ENCODE results near the gene NOX3. TPM values are rescaled to one million over a fixed set of nuclear protein-coding genes. Genes with fewer than 3 reads are reported as not detected.

The NOX3 gene
- total and polyA plus RNA-seq, 9 of the 15 experiments (the other 6 are each of a cell fraction or from before 2014, with no cell fraction given) = not detected

GRCh38 chr6:155424181-155424580, 31.5 kb downstream of the NOX3 start:
- FAIRE-seq = no peak
- no TSS peak for BruUV-seq (replicated peaks)
- POLR2A ChIA-PET = interaction anchor here (1.2 kb wide), 1 partner anchor 23 kb away, joined by 3 read pairs; no protein-coding TSS in a partner anchor
- TF ChIP-seq ZNF592 (IDR thresholded peaks at IDR 0.05) (no peak), PPARD (CRISPR knock-in tag; IDR thresholded peaks at IDR 0.05) (no peak), ARID3B (CRISPR knock-in tag; IDR thresholded peaks at IDR 0.05; ENCODE audit: borderline replicate concordance) (no peak), STAT5A (IDR thresholded peaks at IDR 0.05; ENCODE audit: borderline replicate concordance, low read length) (no peak), TCF3 (CRISPR knock-in tag; IDR thresholded peaks at IDR 0.05) (no peak), NCOA2 (IDR thresholded peaks at IDR 0.05; ENCODE audit: partially characterized antibody in 2 of 2) (no peak), CXXC5 (CRISPR knock-in tag; IDR thresholded peaks at IDR 0.05) (no peak), CBX3 (IDR thresholded peaks at IDR 0.05; ENCODE audit: borderline replicate concordance in 1 of 2, low read length in 2 of 2) (no peak), CEBPB (tag; IDR thresholded peaks at IDR 0.05) (no peak), ETV6 (IDR thresholded peaks at IDR 0.05; ENCODE audit: borderline replicate concordance in 1 of 2, low read depth in 2 of 2, low read length in 1 of 2) (no peak), ETV6 (CRISPR knock-in tag; IDR thresholded peaks at IDR 0.05; ENCODE audit: borderline replicate concordance) (no peak), ZNF764 (CRISPR knock-in tag; IDR thresholded peaks at IDR 0.05; ENCODE audit: low read depth) (no peak), PML (IDR thresholded peaks at IDR 0.05; ENCODE audit: low read length) (no peak), ZNF655 (CRISPR knock-in tag; IDR thresholded peaks at IDR 0.05) (no peak), ZNF121 (CRISPR knock-in tag; conservative IDR thresholded peaks at IDR 0.05) (no peak)

More at GRCh38 chr6:155424181-155424580, 31.5 kb downstream of the NOX3 start:
- Histone ChIP-seq H3K36me3 (ENCODE audit: control insufficient read depth, insufficient read depth, low read length) (no peaks in the 10 kb centered on the region), H3K4me2 (ENCODE audit: insufficient read depth, low read length) (no peak overlapping the region), H3K4me1 (replicated peaks in 1 of 2; ENCODE audit: control insufficient read depth in 2 of 2, insufficient read depth in 2 of 2, low read length in 2 of 2) (no peaks in the 10 kb centered on the region), H2AFZ (ENCODE audit: low read depth, low read length) (no peak overlapping the region), H3K9me3 (replicated peaks; ENCODE audit: control insufficient read depth, insufficient read depth, low read depth, low read length) (no peaks in the 10 kb centered on the region), H4K20me1 (replicated peaks; ENCODE audit: control insufficient read depth, insufficient read depth, low read length) (no peaks in the 10 kb centered on the region), H3K79me2 (ENCODE audit: control insufficient read depth, insufficient read depth, low read length) (no peaks in the 10 kb centered on the region), H3K9ac (ENCODE audit: insufficient read depth in 1 of 2, low read depth in 2 of 2, low read length in 2 of 2) (no peak overlapping the region), H3K4me3 (no peak overlapping the region), H3K27ac (ENCODE audit: extremely low read depth, low read depth, low read length) (no peak overlapping the region), H3K9me1 (ENCODE audit: control insufficient read depth, insufficient read depth, low read length) (no peaks in the 10 kb centered on the region), H3K27me3 (ENCODE audit: control insufficient read depth in 2 of 2, insufficient read depth in 2 of 2, low read length in 2 of 2) (peaks cover 10 to 16% of the 10 kb centered on the region in 2 experiments; a peak in 4 of 5 replicates)
- 0% methylated on average over 2 of the region's 2 CpGs for WGBS (ENCODE audit: insufficient coverage, low coverage, missing lambda C conversion rate)
- in situ Hi-C loops (cut with MboI) (no loop called here), intact Hi-C loops (cut with micrococcal nuclease) (no loop called here)
- DNase-seq (ENCODE audit: extremely low read depth in 1 of 4, low spot score in 3 of 4) (no peak), ATAC-seq (no peak)
- CTCF ChIA-PET (ENCODE audit: low intra/inter-chr PET ratio) = no interaction called here

All from K562 (cell line).